Measurements from ENCODE around the gene ZBTB12. TPM values are rescaled to one million over a fixed set of nuclear protein-coding genes. Genes with fewer than 3 reads are reported as not detected.

Gene ZBTB12
- total and polyA plus RNA-seq, 9 of the 15 experiments (the other 6 are each of a cell fraction or from before 2014, with no cell fraction given), result 0.03 to 12.4 (median 5.8) TPM; not detected in 1

GRCh38 chr6:31897612-31898382 is 4.1 kb downstream of the ZBTB12 start, which contains the start of gene EHMT2 (continued):
- TF ChIP-seq LEF1 (IDR thresholded peaks at IDR 0.05) (no peak), ZNF740 (CRISPR knock-in tag; IDR thresholded peaks at IDR 0.05) (peak; percentile 33; the same call in 1 of the 2 replicates), ZNF740 (tag; IDR thresholded peaks at IDR 0.05) (peak in 1 of 2 experiments; percentile 42; a peak in 2 of 4 replicates), HDAC1 (IDR thresholded peaks at IDR 0.05) (peak in 1 of 2 experiments; percentile 40; a peak in 1 of 4 replicates), GTF2F1 (IDR thresholded peaks at IDR 0.05; ENCODE audit: low read depth, low read length) (peak; percentile 88; the same call in 1 of the 2 replicates), CREB3 (tag; conservative IDR thresholded peaks at IDR 0.05; ENCODE audit: low read depth) (0 out of 2 replicates have a peak, but pooled peaks have one; percentile 41), LARP7 (IDR thresholded peaks at IDR 0.05) (no peak), EP400 (IDR thresholded peaks at IDR 0.05) (peak; percentile 65; the same call in 1 of the 2 replicates), CREB1 (IDR thresholded peaks at IDR 0.05) (no peak; the same call in 1 of the 2 replicates), CREB1 (CRISPR knock-in tag; IDR thresholded peaks at IDR 0.05) (0 out of 2 replicates have a peak, but pooled peaks have one; percentile 44), CREM (IDR thresholded peaks at IDR 0.05; ENCODE audit: low read depth) (peak; percentile 36; the same call in 1 of the 2 replicates), TGIF2 (CRISPR knock-in tag; IDR thresholded peaks at IDR 0.05) (peak; percentile 16; the same call in 1 of the 2 replicates), ZNF639 (CRISPR knock-in tag; conservative IDR thresholded peaks at IDR 0.05 in 1 of 2, IDR thresholded peaks at IDR 0.05 in 1 of 2) (peak in 1 of 2 experiments; percentile 97; a peak in 2 of 4 replicates), CHD2 (IDR thresholded peaks at IDR 0.05; ENCODE audit: low read depth, low read length) (no peak), POLR2B (IDR thresholded peaks at IDR 0.05; ENCODE audit: low read depth, partially characterized antibody) (peak; percentile 73), THAP12 (CRISPR knock-in tag; IDR thresholded peaks at IDR 0.05) (0 out of 2 replicates have a peak, but pooled peaks have one; percentile 46), ZNF764 (CRISPR knock-in tag; IDR thresholded peaks at IDR 0.05; ENCODE audit: low read depth) (no peak), BCOR (IDR thresholded peaks at IDR 0.05) (0 out of 2 replicates have a peak, but pooled peaks have one; percentile 23), ZNF133 (CRISPR knock-in tag; IDR thresholded peaks at IDR 0.05) (no peak), PURB (CRISPR knock-in tag; IDR thresholded peaks at IDR 0.05; ENCODE audit: low read depth) (0 out of 2 replicates have a peak, but pooled peaks have one; percentile 23), MEIS2 (IDR thresholded peaks at IDR 0.05; ENCODE audit: partially characterized antibody) (peak; percentile 9)
